HG02884 (cell line): ENCODE results near the gene IZUMO4.

Experiments
- ATAC-seq: cut with Tn5 transposase; IDR thresholded peaks from one replicate; pipeline ENCODE4 v1.9.1; 2021; ENCODE audit warnings: mild to moderate bottlenecking, moderate library complexity; ENCODE audit not compliant: unreplicated experiment

The IZUMO4 gene

GRCh38 chr19:2103045-2103707, 6.5 kb downstream of the IZUMO4 start:
- no peak for ATAC-seq

GRCh38 chr19:2108251-2109016, 11.7 kb downstream of the IZUMO4 start:
- no peak for ATAC-seq

GRCh38 chr19:2109046-2109864, 12.5 kb downstream of the IZUMO4 start:
- ATAC-seq: no peak

- ATAC-seq: no peak
Measured at GRCh38 chr19:2110822-2111221, 14.1 kb downstream of the IZUMO4 start.

- no peak for ATAC-seq
Measured at GRCh38 chr19:2111425-2111824, 14.7 kb downstream of the IZUMO4 start.

GRCh38 chr19:2111886-2112285, 15.2 kb downstream of the IZUMO4 start:
- no peak for ATAC-seq

- no peak for ATAC-seq
Measured at GRCh38 chr19:2112516-2113320, 16.0 kb downstream of the IZUMO4 start.

GRCh38 chr19:2113439-2114211, 16.9 kb downstream of the IZUMO4 start:
- no peak for ATAC-seq

- no peak for ATAC-seq
Measured at GRCh38 chr19:2114218-2114617, 17.5 kb downstream of the IZUMO4 start.

- no peak for ATAC-seq
Measured at GRCh38 chr19:2114821-2115220, 18.1 kb downstream of the IZUMO4 start.

GRCh38 chr19:2115324-2115723, 18.6 kb downstream of the IZUMO4 start:
- no peak for ATAC-seq

- ATAC-seq: no peak
Measured at GRCh38 chr19:2115911-2116426, 19.3 kb downstream of the IZUMO4 start.

- ATAC-seq: no peak
Measured at GRCh38 chr19:2116507-2116906, 19.8 kb downstream of the IZUMO4 start.

- no peak for ATAC-seq
Measured at GRCh38 chr19:2117215-2117960, 20.7 kb downstream of the IZUMO4 start.

GRCh38 chr19:2118438-2118837, 21.7 kb downstream of the IZUMO4 start:
- ATAC-seq: no peak

GRCh38 chr19:2119921-2120785, 23.4 kb downstream of the IZUMO4 start:
- ATAC-seq: no peak

- no peak for ATAC-seq
Measured at GRCh38 chr19:2120821-2121220, 24.1 kb downstream of the IZUMO4 start.

GRCh38 chr19:2121416-2122051, 24.8 kb downstream of the IZUMO4 start:
- ATAC-seq: no peak
